GM18520 (cell line): ENCODE results near the gene AVL9.
"Not testable (repeated sequence)": the region's sequence is repeated elsewhere in the genome, so short reads cannot be mapped to it uniquely, and the experiment has no call there.

Experiments used
- ATAC-seq: cut with Tn5 transposase; IDR thresholded peaks from one replicate; pipeline ENCODE4 v1.9.1; 2021; ENCODE audit not compliant: unreplicated experiment

The AVL9 gene

DNA sequence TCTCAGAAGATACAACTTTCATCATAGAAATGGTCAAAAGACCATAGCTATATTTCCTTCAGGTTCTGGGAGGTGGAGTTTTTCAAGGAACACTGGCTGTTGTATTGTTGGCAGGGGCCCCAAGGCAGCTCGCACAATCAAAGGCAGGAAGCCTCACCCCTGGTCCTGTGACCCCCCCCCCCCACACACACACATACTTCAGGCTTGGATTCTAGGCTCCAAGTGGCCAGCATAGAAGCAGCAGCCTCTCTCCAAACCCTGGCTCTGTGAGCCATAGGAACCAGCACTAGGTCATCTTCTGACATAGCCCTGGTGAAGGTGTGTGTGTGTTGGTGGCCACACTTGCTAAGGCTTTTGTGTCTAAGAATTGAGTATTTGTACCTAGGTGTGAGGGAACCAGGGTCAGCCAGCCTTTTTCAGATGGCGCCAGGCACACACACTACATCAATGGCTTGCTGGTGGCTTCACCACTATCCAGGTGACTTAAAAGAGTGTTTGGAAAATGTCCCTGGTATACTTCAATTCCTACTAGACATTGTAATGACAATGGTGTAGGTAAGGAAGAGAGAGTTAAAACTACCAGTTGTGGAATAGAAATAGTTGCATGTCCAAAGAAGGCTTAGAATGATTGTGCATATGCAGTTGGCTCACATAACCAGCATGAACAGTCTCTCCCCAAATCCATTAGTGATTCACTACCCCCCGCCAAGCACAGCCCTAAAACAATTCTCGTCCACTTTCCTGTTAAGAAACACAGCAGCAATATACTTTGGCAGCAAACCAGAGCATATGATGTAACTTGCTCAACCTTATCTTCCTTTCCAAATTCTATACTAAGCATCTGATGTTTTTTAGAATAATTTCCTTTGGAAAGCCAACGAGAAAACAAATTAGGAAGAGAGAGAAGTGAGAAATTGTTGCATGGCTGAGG lies 91.3 kb downstream of the AVL9 start:
- no peak for ATAC-seq

DNA sequence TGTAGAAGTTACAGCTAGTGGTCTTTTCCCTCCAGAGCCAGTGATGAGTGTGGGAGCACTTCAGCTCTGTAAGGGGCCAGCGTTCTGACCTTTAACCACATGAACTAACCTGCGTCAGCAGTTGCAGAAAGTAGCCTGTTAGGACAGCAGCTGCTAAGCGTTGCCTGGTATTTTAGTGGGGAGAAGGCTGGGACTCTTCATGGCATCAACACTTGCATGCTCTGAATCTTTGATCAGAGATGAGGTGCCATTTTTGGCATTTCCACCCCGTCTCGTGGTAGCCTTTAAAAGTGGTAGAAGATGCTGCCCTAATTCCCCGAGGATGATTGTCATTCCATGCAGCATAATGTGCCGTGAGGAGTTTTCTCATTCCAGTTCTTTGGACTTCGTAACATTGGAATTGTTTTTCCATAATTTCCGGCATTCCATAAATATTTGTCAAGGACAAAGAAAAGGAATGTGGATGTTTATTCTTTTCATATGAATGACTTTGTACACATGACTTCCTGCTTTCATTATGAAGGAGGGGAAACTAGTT lies 92.2 kb downstream of the AVL9 start:
- no peak for ATAC-seq

DNA sequence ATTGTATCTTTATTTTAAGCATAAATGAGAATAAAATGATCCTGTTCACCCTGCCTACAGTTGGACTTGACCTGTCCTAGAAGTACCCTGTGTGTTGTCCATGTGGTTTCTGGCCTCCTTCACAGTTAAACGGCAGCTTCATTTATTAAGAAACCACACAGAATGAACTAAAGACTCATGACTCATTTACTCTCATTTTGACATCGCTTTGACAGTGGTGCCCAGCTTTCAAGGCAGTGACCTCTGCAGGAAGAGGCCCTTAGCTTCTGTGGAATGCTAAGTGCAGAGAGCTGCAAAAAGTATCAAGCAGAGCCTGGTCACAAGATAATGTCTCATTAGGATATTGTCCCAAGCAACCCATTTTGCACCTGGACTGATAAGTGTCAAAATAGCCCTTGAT lies 93.4 kb downstream of the AVL9 start:
- peak; percentile 88 for ATAC-seq

DNA sequence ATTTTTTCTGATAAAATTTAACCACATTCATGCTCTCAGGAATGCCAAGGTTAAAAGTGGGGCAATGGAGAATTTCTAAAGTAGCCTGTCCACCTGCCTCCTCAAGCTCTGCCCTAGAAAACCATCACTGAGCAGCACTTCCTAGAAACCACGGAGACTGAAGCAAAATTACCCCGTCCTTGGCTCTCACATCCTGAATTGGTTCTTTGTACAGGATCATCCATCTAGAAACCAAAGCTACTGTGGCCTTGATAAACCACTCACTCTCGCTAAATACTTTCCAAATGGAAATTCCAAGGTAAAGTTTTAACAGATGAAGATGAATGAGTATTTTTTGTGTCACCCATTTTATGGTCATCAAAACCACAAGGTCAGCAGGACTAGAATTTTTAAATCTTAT lies 96.6 kb downstream of the AVL9 start:
- no peak for ATAC-seq

DNA sequence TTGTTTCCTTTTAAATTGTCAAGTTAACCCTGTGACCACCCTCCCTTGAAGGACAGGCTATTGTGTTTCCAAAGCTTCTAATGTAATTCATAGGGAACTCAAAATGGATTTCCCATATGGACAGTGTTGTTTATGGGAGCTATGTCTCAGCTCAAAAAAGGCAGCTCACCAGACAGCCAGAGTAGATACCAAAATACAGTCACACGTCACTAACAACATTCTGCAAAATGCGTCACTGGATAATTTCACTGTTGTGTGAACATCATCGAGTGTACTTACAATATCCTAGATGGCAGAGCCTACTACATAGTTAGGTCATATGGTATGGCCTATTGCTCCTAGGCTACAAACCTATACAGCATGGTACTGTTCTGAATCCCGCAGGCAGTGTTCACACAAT lies 97.4 kb downstream of the AVL9 start:
- ATAC-seq = no peak

DNA sequence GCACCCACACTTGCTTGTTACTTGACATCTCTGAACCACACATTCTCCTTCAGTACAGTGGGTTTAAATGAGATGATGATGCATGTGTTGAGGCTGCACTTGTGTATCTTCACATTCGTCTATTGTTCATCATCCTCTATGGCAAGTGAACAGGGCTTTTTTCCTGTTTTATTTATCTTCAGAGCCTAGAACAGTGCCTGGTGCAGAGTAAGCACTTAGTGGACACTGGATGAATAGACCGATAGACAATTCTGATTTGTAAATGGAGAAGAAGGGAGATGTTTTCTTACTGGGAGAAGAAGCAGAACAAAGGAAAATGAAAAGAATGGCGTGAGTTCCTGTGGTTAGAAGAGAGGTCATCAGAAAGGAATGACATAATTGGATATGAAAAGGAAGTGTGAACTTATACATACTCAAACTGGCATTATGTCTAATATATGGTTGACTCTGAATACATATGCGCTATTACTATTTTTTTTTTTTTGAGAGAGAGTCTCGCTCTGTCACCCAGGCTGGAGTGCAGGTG lies 99.7 kb downstream of the AVL9 start:
- no peak for ATAC-seq

DNA sequence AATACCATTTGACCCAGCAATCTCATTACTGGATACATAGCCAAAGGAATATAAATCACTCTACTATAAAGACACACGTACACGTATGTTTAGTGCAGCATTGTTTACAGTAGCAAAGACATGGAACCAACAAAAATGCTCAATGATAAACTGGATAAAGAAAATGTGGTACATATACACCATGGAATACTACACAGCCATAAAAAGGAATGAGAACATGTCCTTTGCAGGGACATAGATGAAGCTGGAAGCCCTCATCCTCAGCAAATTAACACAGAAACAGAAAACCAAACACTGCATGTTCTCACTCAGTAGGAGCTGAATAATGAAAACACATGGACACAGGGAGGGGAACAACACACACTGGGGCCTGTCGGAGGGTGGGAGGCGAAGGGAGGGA lies 105.9 kb downstream of the AVL9 start:
- ATAC-seq = not testable (repeated sequence)

DNA sequence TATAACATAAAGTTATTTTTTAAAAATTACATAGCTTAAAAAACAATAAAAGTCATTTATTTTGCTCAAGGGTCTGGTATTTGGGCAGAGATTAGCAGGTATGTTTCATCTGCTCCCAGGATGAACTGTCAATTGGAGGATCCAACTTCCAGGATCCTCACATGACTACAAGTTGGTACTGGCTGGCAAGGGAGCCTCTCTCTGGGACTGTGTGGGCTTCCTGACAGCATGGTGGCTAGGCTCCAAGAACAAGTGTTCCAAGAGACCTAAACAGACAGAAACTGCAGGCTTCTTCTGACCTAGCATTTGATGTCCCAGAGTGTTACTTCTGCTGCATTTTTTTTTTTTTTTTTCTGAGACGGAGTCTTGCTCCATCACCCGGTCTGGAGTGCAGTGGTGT lies 107.2 kb downstream of the AVL9 start:
- ATAC-seq = no peak

DNA sequence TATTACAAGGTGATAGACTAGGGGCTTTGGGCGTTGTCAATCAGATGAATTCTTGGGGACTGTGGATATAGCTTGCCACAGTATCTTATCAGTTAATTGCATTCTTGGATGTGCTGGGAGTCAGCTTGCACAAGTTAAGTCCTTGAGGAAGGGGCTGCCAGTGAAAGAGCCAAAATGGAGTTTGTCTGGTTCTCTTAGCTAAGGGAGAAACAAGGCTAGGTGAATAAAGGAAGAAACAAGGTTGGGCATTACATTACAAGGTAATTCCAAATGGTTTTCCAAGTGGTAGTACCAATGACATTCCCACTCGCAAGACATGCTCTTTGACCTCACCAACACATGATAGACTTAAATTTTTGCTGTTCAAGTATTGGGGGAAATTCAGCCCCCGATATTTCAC lies 108.2 kb downstream of the AVL9 start:
- not testable (repeated sequence) for ATAC-seq

DNA sequence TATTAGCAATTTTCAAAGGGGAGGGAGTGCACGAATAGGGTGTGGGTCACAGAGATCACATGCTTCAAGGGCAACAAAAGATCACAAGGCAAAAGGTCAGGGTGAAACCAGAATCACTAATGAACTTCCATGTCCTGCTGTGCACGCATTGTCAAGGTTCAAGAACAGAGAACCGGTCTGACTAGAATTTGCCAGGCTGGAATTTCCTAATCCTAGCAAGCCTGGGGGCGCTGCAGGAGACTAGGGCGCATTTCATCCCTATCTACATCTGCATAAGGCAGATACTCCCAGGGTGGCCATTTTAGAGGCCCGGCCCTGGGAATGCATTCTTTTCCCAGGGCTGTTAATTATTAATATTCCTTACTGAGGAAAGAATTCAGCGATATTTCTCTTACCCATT lies 108.8 kb downstream of the AVL9 start:
- not testable (repeated sequence) for ATAC-seq

DNA sequence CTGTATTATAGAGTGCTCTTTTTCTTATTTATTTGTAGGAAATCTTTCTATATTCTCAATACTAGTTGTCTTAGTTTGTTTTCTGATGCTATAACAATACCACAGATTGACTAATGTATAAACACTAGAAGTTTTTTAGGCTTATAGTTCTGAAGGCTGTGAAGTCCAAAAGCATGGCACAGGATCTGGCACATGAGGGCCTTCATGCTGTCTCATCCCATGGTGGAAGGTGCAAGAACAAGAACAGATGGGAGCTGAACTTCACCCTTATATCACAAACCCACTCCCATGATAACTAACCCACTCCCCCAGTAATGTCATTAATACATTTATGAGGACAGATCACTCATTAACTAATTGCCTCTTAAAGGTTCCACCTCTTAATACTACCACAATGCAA lies 109.7 kb downstream of the AVL9 start:
- no peak for ATAC-seq

DNA sequence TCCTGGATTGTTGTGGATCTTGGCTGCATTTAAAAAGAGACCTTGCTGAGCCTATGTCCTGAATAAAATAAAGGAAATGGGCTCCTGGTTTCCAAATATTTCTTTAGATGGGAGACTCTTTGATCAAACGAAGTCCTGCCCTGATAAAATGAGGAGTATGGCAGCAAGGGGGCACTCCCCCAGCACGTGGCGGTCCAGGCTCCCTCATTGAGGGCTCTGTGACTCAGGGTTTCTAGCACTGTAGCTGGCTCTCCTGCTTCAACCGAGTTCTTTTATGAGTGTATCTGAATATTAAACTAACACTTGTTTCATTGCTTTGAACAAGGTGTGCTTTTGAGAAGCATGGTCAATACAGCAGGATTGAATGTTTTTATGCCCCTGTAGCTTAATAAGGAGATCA lies 114.2 kb downstream of the AVL9 start:
- ATAC-seq = no peak

DNA sequence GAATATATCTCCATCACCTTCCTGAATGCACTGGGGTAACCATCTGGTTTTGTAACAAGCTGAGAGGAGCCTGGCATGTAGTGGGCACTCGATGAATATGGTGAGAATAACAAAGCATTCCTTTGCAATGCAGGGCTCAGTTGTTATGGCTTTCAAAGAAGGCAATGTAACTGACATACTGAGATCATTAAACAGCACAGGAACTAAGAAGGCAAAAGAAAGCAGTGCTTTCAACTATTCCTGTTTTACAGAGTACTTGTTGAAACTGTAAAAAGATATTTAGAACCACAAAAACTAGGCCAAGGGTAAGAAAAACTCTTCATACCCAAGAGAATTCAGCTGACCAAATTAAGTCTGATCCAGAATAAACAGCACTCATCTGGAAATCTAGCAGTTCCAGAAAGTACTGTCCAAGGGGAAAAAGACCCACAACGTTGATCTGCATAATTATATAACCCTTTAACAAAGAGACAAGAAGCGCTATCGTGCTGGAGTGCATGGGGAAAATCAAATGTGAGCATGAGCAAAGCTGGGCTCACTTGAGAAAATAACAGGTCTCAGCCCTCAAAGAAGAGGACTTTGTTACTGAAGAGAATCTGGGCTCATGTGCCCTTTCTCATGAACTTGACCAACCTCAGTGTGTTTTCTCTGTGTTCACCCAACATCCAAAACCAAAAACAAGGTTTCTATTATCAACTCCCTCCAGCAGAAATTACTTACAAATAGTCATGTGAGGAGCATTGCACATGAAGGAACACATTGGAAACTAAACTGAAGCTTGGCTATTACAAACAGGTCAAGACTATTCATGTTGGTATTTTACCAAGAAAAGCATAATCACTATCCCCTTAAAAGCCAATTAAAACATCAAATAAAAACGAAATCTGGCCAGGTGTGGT lies 116.2 kb downstream of the AVL9 start:
- ATAC-seq = no peak

DNA sequence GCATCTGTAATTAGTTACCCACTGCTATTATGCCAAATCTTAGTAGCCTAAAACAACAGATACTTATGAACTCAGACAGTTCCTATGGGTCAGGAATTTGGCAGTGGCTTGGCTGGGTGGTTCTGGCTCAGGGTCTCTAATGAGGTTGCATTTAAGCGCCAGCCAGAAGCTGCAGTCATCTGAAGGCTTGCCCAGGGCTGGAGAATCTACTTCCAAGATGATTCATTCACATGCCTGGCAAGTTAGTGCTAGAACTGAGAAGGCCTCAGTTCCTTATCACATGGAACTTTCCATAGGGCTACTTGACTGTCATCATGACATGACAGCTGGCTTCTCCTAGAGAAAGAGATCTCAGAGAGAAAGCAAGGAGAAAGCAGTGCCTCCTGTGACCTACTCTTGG lies 121.3 kb downstream of the AVL9 start:
- ATAC-seq = no peak

DNA sequence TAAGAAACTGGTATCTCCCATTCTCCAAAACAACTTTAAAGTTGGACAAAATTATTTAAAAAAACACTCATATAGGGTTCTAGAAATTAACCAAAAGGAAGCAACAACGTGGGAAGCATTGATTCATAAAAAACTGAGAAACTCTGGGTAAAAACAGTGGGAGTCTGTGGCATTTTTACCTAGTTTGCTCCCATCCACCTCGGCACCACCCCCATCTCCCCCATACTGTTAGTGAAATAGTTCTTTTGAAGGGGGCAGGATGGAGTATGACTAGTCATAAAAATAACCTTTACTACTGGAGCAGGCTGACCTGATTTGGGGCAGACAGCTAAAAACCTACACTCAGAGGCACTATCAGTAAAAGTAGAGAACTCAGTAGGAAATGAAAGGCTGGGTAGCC lies 123.2 kb downstream of the AVL9 start:
- ATAC-seq = no peak

DNA sequence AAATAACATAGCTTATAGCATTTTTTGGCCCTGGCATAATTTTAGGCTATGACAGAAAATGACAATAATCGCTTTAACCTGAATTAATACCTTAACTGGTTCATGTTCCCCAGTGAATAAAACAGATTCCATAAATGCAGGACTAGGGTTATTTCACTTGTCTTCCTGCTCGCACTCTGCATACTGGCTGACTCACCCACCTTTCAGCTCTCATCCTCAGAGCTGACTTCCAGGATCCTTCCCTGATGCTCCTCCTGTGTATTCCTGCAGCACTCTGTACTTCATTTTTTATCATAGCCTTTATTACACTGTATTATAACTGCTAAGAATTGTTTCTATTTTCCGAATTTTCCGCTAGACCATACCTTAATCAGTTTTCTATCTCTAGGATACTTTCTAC lies 123.7 kb downstream of the AVL9 start:
- no peak for ATAC-seq

DNA sequence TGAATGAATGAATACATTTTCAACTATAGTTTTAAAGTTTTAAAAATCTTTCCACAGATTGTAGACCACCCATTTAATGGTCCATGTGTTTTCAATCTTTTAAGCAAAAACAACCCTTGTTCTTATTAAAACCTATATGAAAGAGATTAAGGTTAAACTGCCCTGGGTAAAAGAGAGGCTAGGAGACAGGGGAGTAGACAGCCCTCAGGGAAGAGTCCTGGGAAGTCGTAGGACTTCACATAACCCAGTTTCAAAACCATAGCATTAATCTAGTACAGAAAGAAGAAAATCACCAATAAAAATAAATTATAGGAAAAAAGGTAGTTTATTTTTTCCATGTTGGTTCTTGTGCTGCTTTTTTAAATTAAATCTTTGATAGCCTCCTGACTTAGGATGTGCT lies 124.1 kb downstream of the AVL9 start:
- not testable (repeated sequence) for ATAC-seq

DNA sequence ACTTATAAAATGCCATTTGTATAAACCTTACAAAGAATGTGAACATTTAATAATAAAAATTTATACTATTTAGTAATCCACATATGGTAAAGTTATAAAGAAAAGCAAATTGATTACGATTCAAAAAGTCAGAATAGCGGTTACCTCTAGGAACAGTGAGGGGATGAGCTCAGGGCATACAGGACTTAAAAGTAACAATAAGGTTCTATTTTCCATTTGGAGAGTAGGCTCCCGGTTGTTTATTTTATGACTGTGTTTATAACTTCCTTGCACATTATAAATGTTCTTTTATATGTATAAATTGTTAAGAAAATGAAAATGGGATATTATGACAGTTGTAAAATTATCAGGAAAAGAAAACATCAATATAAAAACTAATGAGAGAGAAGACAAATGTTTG lies 135.7 kb downstream of the AVL9 start:
- ATAC-seq = no peak

DNA sequence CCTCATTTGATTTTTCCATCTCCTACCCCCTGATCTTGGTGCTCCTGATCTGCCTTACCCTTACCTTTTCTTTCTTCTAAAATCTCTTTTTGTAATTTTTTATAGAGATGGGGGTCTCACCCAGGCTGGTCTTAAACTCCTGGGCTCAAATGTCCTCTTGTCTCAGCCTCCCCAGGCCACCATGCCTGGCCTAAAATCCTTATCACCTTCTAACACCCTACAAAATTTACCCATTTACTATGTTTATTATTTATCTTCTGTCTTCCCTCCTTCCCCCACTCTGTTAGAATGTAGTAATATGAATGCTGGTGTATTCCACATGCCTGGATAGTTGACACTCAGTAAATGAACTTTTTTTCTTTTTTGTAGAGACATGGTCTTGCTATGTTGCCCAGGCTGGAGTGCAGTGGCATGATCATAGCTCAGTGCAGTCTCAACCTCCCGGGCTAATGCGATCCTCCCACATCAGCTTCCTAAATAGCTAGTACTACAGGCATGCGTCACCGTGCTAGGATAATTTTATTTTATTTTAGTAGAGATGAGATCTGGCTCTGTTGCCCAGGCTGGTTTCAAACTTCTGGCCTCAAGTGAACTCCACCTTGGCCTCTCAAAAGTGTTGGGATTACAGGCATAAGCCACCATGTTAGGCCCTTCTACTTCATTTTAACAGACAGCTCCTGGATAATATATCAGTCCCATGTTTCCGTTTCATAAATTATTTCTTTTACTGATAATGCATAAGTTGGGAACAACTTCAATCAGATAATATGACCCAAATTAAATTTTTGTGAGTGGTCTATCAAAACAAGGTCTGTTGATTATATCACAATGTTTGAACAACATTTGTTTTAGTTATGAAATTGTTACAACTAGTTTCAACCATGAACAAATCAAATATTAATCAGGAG lies 136.6 kb downstream of the AVL9 start:
- not testable (repeated sequence) for ATAC-seq

DNA sequence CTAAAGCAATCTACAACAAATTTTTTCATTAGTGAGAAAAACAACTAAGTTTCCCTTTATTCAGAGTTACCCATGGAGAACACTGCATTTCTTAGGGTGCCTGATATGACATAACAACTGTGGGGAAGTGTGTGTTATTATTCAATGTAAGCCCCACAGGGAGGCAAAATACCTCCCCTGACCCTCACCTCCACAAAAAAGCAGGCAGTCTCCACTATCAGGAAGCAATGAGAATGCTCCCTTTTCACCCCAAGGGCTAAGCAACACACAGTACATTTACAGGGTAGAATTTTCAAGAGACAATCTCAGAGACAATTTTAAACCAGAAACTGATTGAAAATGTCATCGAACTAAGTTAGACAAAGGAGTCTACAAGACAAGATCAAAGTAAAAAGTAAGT lies 138.2 kb downstream of the AVL9 start:
- not testable (repeated sequence) for ATAC-seq
